DMS153 (cell line): ENCODE measurements around the gene WWC1.

Experiments used
- DNase-seq: peaks from one replicate; lab custom pipeline; 2025; lab: John Stamatoyannopoulos, UW

WWC1 gene

GRCh38 chr5:168446983-168447619, 155.7 kb downstream of the WWC1 start:
- no peak for DNase-seq

GRCh38 chr5:168447808-168448207, 156.4 kb downstream of the WWC1 start:
- DNase-seq, result no peak

- DNase-seq, result no peak
These were observed 157.7 kb downstream of the WWC1 start for GRCh38 chr5:168449166-168449565.

GRCh38 chr5:168451565-168451964, 160.1 kb downstream of the WWC1 start:
- no peak for DNase-seq

GRCh38 chr5:168455201-168455600, 163.8 kb downstream of the WWC1 start:
- no peak for DNase-seq

- DNase-seq, result no peak
These were observed 166.1 kb downstream of the WWC1 start for GRCh38 chr5:168457542-168457941.

- DNase-seq, result no peak
These were observed 169.2 kb downstream of the WWC1 start for GRCh38 chr5:168460606-168461005.

- DNase-seq, result no peak
These were observed 171.6 kb downstream of the WWC1 start for GRCh38 chr5:168463081-168463480.

GRCh38 chr5:168464214-168464613, 172.8 kb downstream of the WWC1 start:
- DNase-seq, result no peak

GRCh38 chr5:168464641-168465040, 173.2 kb downstream of the WWC1 start:
- no peak for DNase-seq

GRCh38 chr5:168467755-168468330, 176.4 kb downstream of the WWC1 start:
- DNase-seq, result peak; percentile 2

- DNase-seq, result no peak
These were observed 177.4 kb downstream of the WWC1 start for GRCh38 chr5:168468836-168469235.

GRCh38 chr5:168469816-168470215, 178.4 kb downstream of the WWC1 start:
- no peak for DNase-seq

- DNase-seq, result no peak
These were observed 180.3 kb downstream of the WWC1 start for GRCh38 chr5:168471785-168472184.

GRCh38 chr5:168472329-168472728, 180.9 kb downstream of the WWC1 start:
- no peak for DNase-seq

- no peak for DNase-seq
These were observed 182.9 kb downstream of the WWC1 start for GRCh38 chr5:168474319-168474718.

- DNase-seq, result no peak
These were observed 185.6 kb downstream of the WWC1 start for GRCh38 chr5:168477060-168477459.

GRCh38 chr5:168479166-168479565, 187.7 kb downstream of the WWC1 start:
- DNase-seq, result no peak

GRCh38 chr5:168480601-168481000, 189.2 kb downstream of the WWC1 start:
- DNase-seq, result no peak

- DNase-seq, result no peak
These were observed 189.9 kb downstream of the WWC1 start for GRCh38 chr5:168481330-168481788.

- no peak for DNase-seq
These were observed 190.9 kb downstream of the WWC1 start for GRCh38 chr5:168482361-168482760.

- peak; percentile 58 for DNase-seq
These were observed 194.9 kb downstream of the WWC1 start, which contains the start of gene RARS1 for GRCh38 chr5:168486136-168486879. TSS of gene RARS1 (plus strand) at chr5:168486471. CDS start at chr5:168486499, 28 bp downstream.

- no peak for DNase-seq
These were observed 197.6 kb downstream of the WWC1 start for GRCh38 chr5:168489059-168489458.
